Nephron progenitor cell (in vitro differentiated cells): ENCODE measurements around the gene DERL2.

Source experiments
- DNase-seq: peaks from one replicate; pipeline ENCODE4 v3.0.0; 2021
- H3K27ac Mint-ChIP-seq: 2 replicates; pipeline ENCODE4 v1.8.0; 2021; ENCODE audit warnings: mild to moderate bottlenecking, moderate library complexity, mixed read lengths
- H3K27me3 Mint-ChIP-seq: 2 replicates; pipeline ENCODE4 v1.8.0; 2021; ENCODE audit warnings: mild to moderate bottlenecking, low read depth, mixed read lengths; ENCODE audit not compliant: poor library complexity
- H3K36me3 Mint-ChIP-seq: 2 replicates; pipeline ENCODE4 v1.8.0; 2021; ENCODE audit warnings: low read depth, mixed read lengths
- H3K4me1 Mint-ChIP-seq: 2 replicates; pipeline ENCODE4 v1.8.0; 2021; ENCODE audit warnings: mixed read lengths
- H3K4me3 Mint-ChIP-seq: 2 replicates; pipeline ENCODE4 v1.8.0; 2021; ENCODE audit warnings: mild to moderate bottlenecking, moderate library complexity, mixed read lengths
- H3K9me3 Mint-ChIP-seq: 2 replicates; pipeline ENCODE4 v1.8.0; 2021; ENCODE audit warnings: mild to moderate bottlenecking, moderate library complexity, mixed read lengths
- TF ChIP-seq, protein P1 (sequence below): fragments of 200-600 bp; sonication (generic); IDR thresholded peaks from 2 replicates; pipeline ENCODE4 v1.5.0; 2021; ENCODE audit warnings: antibody characterized with exemption

Gene DERL2

DNA sequence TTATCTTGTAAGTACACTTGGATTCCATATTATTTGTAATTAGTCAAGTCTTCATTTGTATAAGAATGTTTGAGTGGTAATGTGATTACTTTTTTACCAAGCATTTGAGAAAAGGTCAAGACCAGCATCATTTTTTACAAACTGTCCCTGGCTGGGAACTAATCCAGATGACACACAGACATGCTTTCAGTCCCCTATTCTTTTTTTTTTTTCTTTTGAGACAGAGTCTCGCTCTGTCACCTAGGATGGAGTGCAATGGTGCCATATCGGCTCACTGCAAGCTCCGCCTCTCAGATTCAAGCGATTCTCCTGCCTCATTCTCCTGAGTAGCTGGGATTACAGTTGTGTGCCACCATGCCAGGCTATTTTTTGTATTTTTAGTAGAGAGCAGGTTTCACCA, 4.5 kb downstream of the DERL2 start:
- peaks cover 18% of the 10 kb centered on the region for H3K9me3 Mint-ChIP-seq
- no peak for DNase-seq
- no peaks in the 10 kb centered on the region for H3K27me3 Mint-ChIP-seq
- H3K27ac Mint-ChIP-seq = no peak overlapping the region
- peaks cover 25% of the 10 kb centered on the region for H3K4me1 Mint-ChIP-seq
- TF ChIP-seq, protein P1, sequence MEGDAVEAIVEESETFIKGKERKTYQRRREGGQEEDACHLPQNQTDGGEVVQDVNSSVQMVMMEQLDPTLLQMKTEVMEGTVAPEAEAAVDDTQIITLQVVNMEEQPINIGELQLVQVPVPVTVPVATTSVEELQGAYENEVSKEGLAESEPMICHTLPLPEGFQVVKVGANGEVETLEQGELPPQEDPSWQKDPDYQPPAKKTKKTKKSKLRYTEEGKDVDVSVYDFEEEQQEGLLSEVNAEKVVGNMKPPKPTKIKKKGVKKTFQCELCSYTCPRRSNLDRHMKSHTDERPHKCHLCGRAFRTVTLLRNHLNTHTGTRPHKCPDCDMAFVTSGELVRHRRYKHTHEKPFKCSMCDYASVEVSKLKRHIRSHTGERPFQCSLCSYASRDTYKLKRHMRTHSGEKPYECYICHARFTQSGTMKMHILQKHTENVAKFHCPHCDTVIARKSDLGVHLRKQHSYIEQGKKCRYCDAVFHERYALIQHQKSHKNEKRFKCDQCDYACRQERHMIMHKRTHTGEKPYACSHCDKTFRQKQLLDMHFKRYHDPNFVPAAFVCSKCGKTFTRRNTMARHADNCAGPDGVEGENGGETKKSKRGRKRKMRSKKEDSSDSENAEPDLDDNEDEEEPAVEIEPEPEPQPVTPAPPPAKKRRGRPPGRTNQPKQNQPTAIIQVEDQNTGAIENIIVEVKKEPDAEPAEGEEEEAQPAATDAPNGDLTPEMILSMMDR = no peak
- peaks cover 76% of the 10 kb centered on the region for H3K36me3 Mint-ChIP-seq
- H3K4me3 Mint-ChIP-seq = no peak overlapping the region

DNA sequence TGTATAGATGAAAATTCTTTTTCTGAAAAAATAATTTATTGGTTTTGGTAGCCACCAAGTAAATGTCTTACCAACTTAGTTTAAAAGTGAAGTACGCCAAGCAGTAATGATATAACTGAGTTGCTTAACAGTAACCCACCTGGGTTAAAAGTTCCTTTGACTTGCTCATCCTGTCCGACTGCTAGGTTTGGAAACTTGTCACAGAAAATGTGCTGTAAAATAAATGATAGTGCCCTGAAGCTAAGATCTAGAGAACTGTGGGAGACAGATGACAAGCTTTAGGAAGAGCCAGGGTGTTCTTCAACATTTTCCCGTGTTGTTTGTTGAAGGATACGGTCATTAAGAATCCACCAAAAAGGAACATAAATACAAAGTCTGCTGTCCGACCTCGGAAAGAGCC, 5.0 kb downstream of the DERL2 start:
- no peak for DNase-seq
- H3K27ac Mint-ChIP-seq = peak overlapping the region; percentile 12
- peaks cover 18% of the 10 kb centered on the region for H3K9me3 Mint-ChIP-seq
- peaks cover 24% of the 10 kb centered on the region for H3K4me1 Mint-ChIP-seq
- no peak overlapping the region for H3K4me3 Mint-ChIP-seq
- H3K36me3 Mint-ChIP-seq = peaks cover 81% of the 10 kb centered on the region
- H3K27me3 Mint-ChIP-seq = no peaks in the 10 kb centered on the region
- TF ChIP-seq, protein P1 = no peak

- DNase-seq = no peak
- no peak overlapping the region for H3K27ac Mint-ChIP-seq
- H3K4me1 Mint-ChIP-seq = peaks cover 7% of the 10 kb centered on the region
- TF ChIP-seq, protein P1 = no peak
- H3K9me3 Mint-ChIP-seq = peaks cover 18% of the 10 kb centered on the region
- H3K36me3 Mint-ChIP-seq = peaks cover 95% of the 10 kb centered on the region
- no peak overlapping the region for H3K4me3 Mint-ChIP-seq
- H3K27me3 Mint-ChIP-seq = no peaks in the 10 kb centered on the region
Measured at GRCh38 chr17:5478992-5479391, 7.0 kb downstream of the DERL2 start.

DNA sequence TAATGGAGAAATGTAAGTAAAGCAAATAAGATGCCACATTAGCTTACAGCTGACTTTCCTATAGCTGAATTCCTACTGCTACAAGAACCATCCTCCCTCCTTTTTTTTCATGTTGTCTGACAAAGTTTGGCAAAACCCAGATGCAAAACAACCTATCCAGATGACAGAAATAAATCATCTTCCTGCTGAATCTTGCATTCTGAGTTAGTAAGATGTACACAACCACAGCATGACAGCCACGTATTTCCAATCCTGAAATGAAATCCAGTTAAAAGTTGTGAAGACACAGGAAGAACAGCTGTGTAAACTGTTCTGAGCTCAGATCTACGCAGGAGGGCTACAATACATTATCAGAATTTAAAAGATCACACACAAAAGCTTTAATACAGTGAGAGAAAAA, 12.1 kb downstream of the DERL2 start:
- Mint-ChIP-seq H3K36me3 (peaks cover 62% of the 10 kb centered on the region), H3K4me1 (no peaks in the 10 kb centered on the region), H3K9me3 (peaks cover 11% of the 10 kb centered on the region), H3K4me3 (no peak overlapping the region), H3K27ac (no peak overlapping the region), H3K27me3 (no peaks in the 10 kb centered on the region)
- DNase-seq = no peak
- TF ChIP-seq, protein P1 = no peak

- H3K36me3 Mint-ChIP-seq = peaks cover 48% of the 10 kb centered on the region
- TF ChIP-seq, protein P1 = no peak
Measured at GRCh38 chr17:5472511-5472910, 13.5 kb downstream of the DERL2 start.

GRCh38 chr17:5468075-5468473, 17.9 kb downstream of the DERL2 start:
- TF ChIP-seq, protein P1 = no peak
- Mint-ChIP-seq H3K27ac (peak overlapping the region; percentile 20), H3K4me3 (peak overlapping the region; percentile 93), H3K27me3 (peaks cover 3% of the 10 kb centered on the region), H3K36me3 (peaks cover 22% of the 10 kb centered on the region), H3K9me3 (no peaks in the 10 kb centered on the region), H3K4me1 (peaks cover 38% of the 10 kb centered on the region)
- DNase-seq = no peak

More at GRCh38 chr17:5472511-5472910, 13.5 kb downstream of the DERL2 start:
- Mint-ChIP-seq H3K27me3 (no peaks in the 10 kb centered on the region), H3K9me3 (no peaks in the 10 kb centered on the region), H3K4me3 (no peak overlapping the region), H3K27ac (no peak overlapping the region), H3K4me1 (peaks cover 7% of the 10 kb centered on the region)
- no peak for DNase-seq
